Calu3 (cell line): ENCODE measurements around the gene APOL6. TPM values are rescaled to one million over a fixed set of nuclear protein-coding genes. Genes with fewer than 3 reads are reported as not detected.

Source experiments
- BruUV-seq: library from RNA; stranded (reverse); fragments of 400-500 nt; replicated peaks from 2 replicates; lab custom pipeline; 2021; lab: Mats Ljungman, UMichigan
- CTCF ChIA-PET: fragments of 300-600 bp; sonication (Branson Sonifier 250); formaldehyde crosslinking; loops from one replicate; lab custom pipeline; 2022; ENCODE audit warnings: antibody characterized with exemption; lab: Charles Lee
- DNase-seq: peaks from one replicate; pipeline ENCODE4 v3.0.0; 2022
- H3K27ac Mint-ChIP-seq: one replicate; pipeline ENCODE4 v1.8.0; 2022; ENCODE audit warnings: mixed read lengths; ENCODE audit not compliant: unreplicated experiment
- H3K27me3 Mint-ChIP-seq: one replicate; pipeline ENCODE4 v1.8.0; 2022; ENCODE audit warnings: mixed read lengths; ENCODE audit not compliant: unreplicated experiment
- H3K36me3 Mint-ChIP-seq: one replicate; pipeline ENCODE4 v1.8.0; 2022; ENCODE audit warnings: mild to moderate bottlenecking, moderate library complexity, mixed read lengths; ENCODE audit not compliant: insufficient read depth, unreplicated experiment
- H3K4me1 Mint-ChIP-seq: one replicate; pipeline ENCODE4 v1.8.0; 2022; ENCODE audit warnings: mild to moderate bottlenecking, low read depth, mixed read lengths; ENCODE audit not compliant: unreplicated experiment
- H3K4me3 Mint-ChIP-seq: one replicate; pipeline ENCODE4 v1.8.0; 2022; ENCODE audit warnings: mild to moderate bottlenecking, low read depth, moderate library complexity, mixed read lengths; ENCODE audit not compliant: unreplicated experiment
- H3K9me3 Mint-ChIP-seq: one replicate; pipeline ENCODE4 v1.8.0; 2022; ENCODE audit warnings: low read depth, mixed read lengths; ENCODE audit not compliant: unreplicated experiment
- intact Hi-C: fragments of 100-400 bp; cut with micrococcal nuclease; formaldehyde crosslinking; loops from one replicate; pipeline ENCODE4 v1.10.0; 2022; ENCODE audit not compliant: unreplicated experiment
- total RNA-seq: library from RNA; stranded (reverse); gene quantifications from 2 replicates; pipeline ENCODE4 v1.2.3, GENCODE V29; 2022
- TF ChIP-seq, protein P1 (sequence below): fragments of 200-600 bp; IDR thresholded peaks from one replicate; pipeline ENCODE4 v1.8.0; 2022; ENCODE audit warnings: antibody characterized with exemption; ENCODE audit not compliant: unreplicated experiment

APOL6 gene
- total RNA-seq, 1 experiment from 2014 or later: 24.0 TPM

DNA sequence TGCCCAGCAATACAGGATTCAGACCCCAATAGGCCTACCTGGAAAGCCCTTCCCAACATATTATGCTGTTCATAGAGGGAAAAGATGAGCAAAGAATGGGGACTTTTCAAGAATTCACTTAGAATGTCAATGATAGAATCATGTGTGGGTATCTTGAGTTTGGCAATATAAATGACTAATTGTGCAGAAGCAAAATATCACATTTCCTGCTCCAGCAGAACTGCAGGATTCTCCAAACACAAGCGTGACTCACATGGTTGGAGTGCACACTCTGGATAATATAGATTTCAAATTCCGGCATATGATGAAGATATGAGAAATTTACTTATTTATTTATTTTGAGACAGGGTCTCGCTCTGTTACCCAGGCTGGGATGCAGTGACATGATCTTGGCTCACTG, 56.9 kb downstream of the APOL6 start:
- no peak overlapping the region for H3K27ac Mint-ChIP-seq
- BruUV-seq: no TSS peak
- H3K27me3 Mint-ChIP-seq: no peaks in the 10 kb centered on the region
- H3K4me1 Mint-ChIP-seq: no peaks in the 10 kb centered on the region
- CTCF ChIA-PET: no interaction called here
- intact Hi-C loops: no loop called here
- H3K9me3 Mint-ChIP-seq: no peaks in the 10 kb centered on the region
- no peak overlapping the region for H3K4me3 Mint-ChIP-seq
- no peak for DNase-seq
- TF ChIP-seq, protein P1, sequence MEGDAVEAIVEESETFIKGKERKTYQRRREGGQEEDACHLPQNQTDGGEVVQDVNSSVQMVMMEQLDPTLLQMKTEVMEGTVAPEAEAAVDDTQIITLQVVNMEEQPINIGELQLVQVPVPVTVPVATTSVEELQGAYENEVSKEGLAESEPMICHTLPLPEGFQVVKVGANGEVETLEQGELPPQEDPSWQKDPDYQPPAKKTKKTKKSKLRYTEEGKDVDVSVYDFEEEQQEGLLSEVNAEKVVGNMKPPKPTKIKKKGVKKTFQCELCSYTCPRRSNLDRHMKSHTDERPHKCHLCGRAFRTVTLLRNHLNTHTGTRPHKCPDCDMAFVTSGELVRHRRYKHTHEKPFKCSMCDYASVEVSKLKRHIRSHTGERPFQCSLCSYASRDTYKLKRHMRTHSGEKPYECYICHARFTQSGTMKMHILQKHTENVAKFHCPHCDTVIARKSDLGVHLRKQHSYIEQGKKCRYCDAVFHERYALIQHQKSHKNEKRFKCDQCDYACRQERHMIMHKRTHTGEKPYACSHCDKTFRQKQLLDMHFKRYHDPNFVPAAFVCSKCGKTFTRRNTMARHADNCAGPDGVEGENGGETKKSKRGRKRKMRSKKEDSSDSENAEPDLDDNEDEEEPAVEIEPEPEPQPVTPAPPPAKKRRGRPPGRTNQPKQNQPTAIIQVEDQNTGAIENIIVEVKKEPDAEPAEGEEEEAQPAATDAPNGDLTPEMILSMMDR: no peak
- H3K36me3 Mint-ChIP-seq: no peaks in the 10 kb centered on the region

DNA sequence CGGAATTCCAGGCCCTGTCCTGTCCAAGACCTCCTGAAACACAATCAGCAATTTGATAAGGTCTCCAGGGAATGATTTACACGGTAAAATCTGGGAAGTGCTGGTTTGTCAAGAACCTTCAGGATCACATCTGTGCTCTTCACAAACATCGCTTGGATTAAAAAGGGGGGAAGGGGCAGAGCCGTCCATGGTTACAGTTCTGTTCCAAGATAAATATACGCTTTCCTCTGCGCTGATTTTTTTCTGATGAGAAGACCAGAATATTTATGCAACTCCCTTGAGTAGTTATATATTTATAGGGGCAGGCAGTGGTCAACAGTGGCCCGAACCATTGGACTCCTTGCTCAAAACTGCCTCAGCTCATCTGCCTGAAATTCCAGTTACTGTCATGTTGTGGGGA, 60.2 kb downstream of the APOL6 start:
- CTCF ChIA-PET: no interaction called here
- peaks cover 8% of the 10 kb centered on the region for H3K27me3 Mint-ChIP-seq
- no peak overlapping the region for H3K4me3 Mint-ChIP-seq
- BruUV-seq: no TSS peak
- TF ChIP-seq, protein P1: no peak
- no peaks in the 10 kb centered on the region for H3K4me1 Mint-ChIP-seq
- no peak overlapping the region for H3K27ac Mint-ChIP-seq
- intact Hi-C loops: no loop called here
- peaks cover 2% of the 10 kb centered on the region for H3K36me3 Mint-ChIP-seq
- DNase-seq: no peak
- H3K9me3 Mint-ChIP-seq: peaks cover 5% of the 10 kb centered on the region

DNA sequence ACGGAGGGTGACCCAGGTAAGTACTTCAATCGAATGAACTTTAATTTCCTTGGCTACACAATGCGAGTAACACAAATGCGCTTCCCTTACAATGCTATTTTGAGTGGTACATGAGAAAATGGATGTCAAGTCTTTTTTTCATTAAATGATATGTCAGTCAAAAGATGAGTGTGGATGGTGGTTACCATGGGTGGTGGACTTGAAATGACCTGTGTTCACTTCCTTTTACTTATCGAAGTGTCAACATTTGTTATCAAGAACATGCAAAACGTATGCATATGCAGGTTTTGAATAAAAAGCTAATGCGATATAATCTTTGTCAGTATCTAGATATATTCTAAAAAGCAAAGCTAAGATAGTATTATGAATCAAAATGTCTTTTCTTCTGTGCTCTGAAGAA, 60.7 kb downstream of the APOL6 start:
- no peak overlapping the region for H3K27ac Mint-ChIP-seq
- no peak overlapping the region for H3K4me3 Mint-ChIP-seq
- BruUV-seq: no TSS peak
- H3K36me3 Mint-ChIP-seq: peaks cover 4% of the 10 kb centered on the region
- intact Hi-C loops: no loop called here
- CTCF ChIA-PET: no interaction called here
- no peaks in the 10 kb centered on the region for H3K4me1 Mint-ChIP-seq
- no peak for DNase-seq
- H3K9me3 Mint-ChIP-seq: peaks cover 5% of the 10 kb centered on the region
- peaks cover 12% of the 10 kb centered on the region for H3K27me3 Mint-ChIP-seq
- TF ChIP-seq, protein P1: no peak

DNA sequence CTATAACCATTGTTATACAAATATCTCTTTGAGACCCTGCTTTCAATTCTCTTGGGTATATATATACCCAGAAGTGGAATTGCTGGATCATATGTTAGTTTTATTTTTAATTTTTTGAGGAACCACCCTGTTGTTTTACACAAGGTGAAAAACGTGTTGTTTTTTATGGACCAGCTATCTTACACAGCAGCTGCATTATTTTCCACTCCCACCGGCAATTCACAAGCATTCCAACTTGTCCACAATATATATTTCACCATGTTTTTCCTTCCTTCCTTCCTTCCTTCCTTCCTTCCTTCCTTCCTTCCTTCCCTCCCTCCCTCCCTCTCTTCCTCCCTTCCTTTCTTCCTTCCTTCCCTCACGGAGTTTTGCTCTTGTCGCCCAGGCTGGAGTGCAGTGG, 63.1 kb downstream of the APOL6 start:
- Mint-ChIP-seq H3K4me1 (no peaks in the 10 kb centered on the region), H3K4me3 (no peak overlapping the region), H3K36me3 (peaks cover 4% of the 10 kb centered on the region), H3K9me3 (peaks cover 5% of the 10 kb centered on the region), H3K27me3 (peaks cover 16% of the 10 kb centered on the region), H3K27ac (no peak overlapping the region)
- BruUV-seq: no TSS peak
- DNase-seq: no peak
- intact Hi-C loops: no loop called here
- CTCF ChIA-PET: no interaction called here
- TF ChIP-seq, protein P1: no peak

DNA sequence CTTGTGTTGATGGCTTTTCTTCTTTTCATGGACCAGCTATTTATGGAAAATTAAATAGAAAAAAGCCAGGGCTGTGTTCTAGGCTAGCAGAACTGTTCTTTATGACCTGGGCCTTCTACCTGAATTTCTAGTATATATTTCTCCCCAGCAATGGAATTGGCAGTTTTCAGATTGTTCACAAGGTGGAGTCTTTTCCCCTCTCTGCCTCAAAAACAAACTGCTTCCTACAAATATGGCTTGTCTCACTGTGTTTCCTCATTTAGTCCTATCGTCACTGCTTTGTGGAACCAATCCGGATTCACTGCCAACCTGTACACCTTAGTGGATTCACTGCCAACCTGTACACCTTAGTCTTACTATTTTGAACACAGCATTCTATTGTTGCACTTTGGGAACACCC, 64.4 kb downstream of the APOL6 start:
- Mint-ChIP-seq H3K36me3 (peaks cover 4% of the 10 kb centered on the region), H3K4me1 (no peaks in the 10 kb centered on the region), H3K4me3 (no peak overlapping the region), H3K27me3 (peaks cover 16% of the 10 kb centered on the region), H3K9me3 (peaks cover 5% of the 10 kb centered on the region), H3K27ac (no peak overlapping the region)
- TF ChIP-seq, protein P1: no peak
- CTCF ChIA-PET: no interaction called here
- no peak for DNase-seq
- intact Hi-C loops: no loop called here
- BruUV-seq: no TSS peak
